HEK293T (cell line): ENCODE measurements around the gene SPATA9.

ENCODE experiments used
- ARNT ChIP-seq: fragments of 450-650 bp; IDR thresholded peaks from 2 replicates; pipeline ENCODE4 v1.6.1; 2017; ENCODE audit warnings: mild to moderate bottlenecking
- BHLHE40 ChIP-seq: fragments of 450-650 bp; IDR thresholded peaks from 2 replicates; pipeline ENCODE4 v1.6.1; 2016; ENCODE audit warnings: mild to moderate bottlenecking, moderate library complexity, borderline replicate concordance
- ELF4 ChIP-seq: fragments of 450-650 bp; IDR thresholded peaks from 2 replicates; pipeline ENCODE4 v1.6.1; 2017; ENCODE audit warnings: antibody characterized with exemption
- FOXA1 ChIP-seq: fragments of 450-650 bp; IDR thresholded peaks from 2 replicates; pipeline ENCODE4 v1.6.1; 2016; ENCODE audit warnings: mild to moderate bottlenecking
- FOXM1 ChIP-seq: fragments of 450-650 bp; IDR thresholded peaks from 2 replicates; pipeline ENCODE4 v1.6.1; 2017; ENCODE audit warnings: mild to moderate bottlenecking, borderline replicate concordance
- ZNF384 ChIP-seq: fragments of 450-650 bp; IDR thresholded peaks from 2 replicates; pipeline ENCODE4 v1.6.1; 2016

- no peak for TF ChIP-seq FOXA1
- TF ChIP-seq FOXM1, result no peak
- TF ChIP-seq ARNT, result no peak
- TF ChIP-seq ZNF384, result no peak
- no peak for TF ChIP-seq ELF4
- TF ChIP-seq BHLHE40, result no peak
Measured at GRCh38 chr5:95631991-95632675, 50.7 kb downstream of the SPATA9 start.
